H54 (cell line): ENCODE measurements around the gene MLXIP.
"Not testable (repeated sequence)": the region's sequence is repeated elsewhere in the genome, so short reads cannot be mapped to it uniquely, and the experiment has no call there.

ENCODE experiments used
- DNase-seq: peaks from one replicate; pipeline ENCODE4 v3.0.0; 2011; ENCODE audit warnings: low spot score, mixed read lengths; ENCODE audit not compliant: insufficient read length
- FAIRE-seq: peaks from 3 replicates; lab custom pipeline; 2011; peaks lifted over from hg19 to GRCh38; lab: Jason Lieb, UNC
- POLR2A ChIP-seq: IDR thresholded peaks from 2 replicates; pipeline ENCODE4 v1.6.1; 2011; ENCODE audit warnings: low read depth, mild to moderate bottlenecking, low read length

The MLXIP gene

DNA sequence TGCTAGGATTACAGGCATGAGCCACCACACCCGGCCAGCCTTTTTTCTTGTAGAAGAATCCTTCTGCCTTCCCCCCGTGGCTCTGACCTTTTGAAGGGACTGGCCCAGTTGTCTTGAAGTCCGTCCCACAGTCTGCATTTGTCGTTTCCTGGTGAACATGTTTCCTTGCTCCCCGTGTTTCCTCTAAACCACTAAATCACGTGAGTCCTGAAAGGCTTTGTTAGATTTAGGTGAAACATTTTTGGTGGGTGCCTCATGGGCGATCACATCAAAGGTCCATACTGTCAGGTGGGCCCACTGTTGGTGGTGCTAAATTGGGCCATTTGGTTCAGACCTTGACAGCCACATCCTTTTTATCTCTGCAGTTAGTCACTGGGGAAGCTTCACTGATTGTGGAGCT is 26.3 kb downstream of the MLXIP start:
- no peak for TF ChIP-seq POLR2A
- FAIRE-seq, result no peak
- DNase-seq, result no peak

DNA sequence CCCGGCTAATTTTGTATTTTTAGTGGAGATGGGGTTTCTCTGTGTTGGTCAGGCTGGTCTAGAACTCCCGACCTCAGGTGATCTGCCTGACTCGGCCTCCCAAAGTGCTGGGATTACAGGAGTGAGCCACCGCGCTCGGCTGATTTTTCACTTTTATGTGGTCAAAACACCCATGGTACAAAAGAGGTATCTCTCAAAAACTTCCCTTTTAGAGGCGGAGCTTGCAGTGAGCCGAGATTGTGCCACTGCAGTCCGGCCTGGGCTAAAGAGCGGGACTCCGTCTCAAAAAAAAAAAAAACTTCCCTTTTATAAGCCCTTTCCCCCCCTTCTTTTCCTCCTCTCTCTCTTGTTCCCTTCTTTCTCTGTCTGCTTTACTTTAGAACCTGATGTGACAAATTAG is 26.9 kb downstream of the MLXIP start:
- DNase-seq, FAIRE-seq: not testable (repeated sequence)

DNA sequence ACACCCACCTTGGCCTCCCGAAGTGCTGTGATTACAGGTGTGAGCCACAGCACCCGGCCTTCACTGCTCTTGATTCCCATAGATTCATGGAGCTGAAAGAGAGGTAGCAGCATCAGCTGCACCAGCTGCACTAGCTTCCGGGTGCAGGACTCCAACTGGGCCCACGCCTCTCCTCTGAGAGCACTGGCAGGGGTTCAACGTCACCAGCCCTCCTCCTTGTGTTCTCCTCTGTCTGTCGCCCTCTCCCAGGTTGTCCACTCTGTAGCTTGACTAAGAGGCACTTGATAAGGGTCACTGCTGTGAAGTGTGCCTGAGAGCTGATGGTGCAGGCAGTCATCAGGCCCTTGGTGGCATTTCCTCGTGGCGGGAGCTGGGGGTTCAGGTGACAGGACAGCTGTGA is 28.3 kb downstream of the MLXIP start:
- DNase-seq (peak; percentile 51), FAIRE-seq (peak; percentile 61)
- TF ChIP-seq POLR2A, result no peak

DNA sequence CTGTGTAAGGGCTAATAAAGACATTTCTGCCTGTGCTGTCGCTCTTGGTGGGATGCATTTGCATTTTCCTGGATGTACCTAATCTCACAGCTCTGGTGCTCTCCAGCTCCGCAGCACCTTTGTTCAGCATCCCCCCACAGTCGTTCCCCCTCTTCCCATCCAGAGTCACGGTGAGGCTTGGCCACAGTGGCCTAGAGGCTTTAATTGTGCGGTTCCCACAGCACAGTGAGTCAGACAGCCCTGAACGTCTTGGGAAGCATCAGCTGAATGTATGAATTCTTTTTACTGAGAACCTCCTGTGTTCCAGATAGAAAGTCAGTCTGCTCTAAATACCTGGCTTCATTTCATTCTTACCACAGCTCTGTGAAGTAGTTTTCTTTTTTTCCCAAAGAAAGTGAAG is 28.7 kb downstream of the MLXIP start:
- peak; percentile 62 for DNase-seq
- FAIRE-seq, result peak; percentile 83
- TF ChIP-seq POLR2A, result no peak

DNA sequence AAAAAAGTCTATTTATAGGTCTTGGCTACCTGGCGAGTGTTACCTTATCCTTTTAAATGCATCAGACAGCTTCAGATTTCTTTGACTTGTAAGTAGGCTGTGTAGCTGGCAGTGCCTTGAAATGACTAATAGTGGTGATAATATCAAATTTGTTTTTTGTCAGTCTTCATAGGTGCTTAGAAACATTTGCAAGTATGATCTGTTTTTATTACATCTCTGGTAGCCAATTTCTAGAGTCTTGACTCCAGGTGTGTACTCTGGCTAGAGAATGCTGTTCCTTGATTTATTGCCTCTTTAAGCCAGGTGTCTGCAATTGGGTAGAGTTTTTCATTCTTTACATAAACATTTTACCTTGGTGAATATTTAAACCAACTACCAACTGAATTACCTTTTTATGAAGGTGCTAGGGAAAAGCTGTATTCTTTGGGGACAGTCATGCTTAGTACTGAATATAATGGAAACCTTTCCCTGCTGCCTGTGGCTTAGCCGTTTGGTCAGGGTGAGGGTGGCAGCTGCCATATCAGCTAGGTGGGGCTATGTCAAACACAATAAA is 32.6 kb downstream of the MLXIP start:
- TF ChIP-seq POLR2A, result no peak
- FAIRE-seq (no peak), DNase-seq (no peak)

DNA sequence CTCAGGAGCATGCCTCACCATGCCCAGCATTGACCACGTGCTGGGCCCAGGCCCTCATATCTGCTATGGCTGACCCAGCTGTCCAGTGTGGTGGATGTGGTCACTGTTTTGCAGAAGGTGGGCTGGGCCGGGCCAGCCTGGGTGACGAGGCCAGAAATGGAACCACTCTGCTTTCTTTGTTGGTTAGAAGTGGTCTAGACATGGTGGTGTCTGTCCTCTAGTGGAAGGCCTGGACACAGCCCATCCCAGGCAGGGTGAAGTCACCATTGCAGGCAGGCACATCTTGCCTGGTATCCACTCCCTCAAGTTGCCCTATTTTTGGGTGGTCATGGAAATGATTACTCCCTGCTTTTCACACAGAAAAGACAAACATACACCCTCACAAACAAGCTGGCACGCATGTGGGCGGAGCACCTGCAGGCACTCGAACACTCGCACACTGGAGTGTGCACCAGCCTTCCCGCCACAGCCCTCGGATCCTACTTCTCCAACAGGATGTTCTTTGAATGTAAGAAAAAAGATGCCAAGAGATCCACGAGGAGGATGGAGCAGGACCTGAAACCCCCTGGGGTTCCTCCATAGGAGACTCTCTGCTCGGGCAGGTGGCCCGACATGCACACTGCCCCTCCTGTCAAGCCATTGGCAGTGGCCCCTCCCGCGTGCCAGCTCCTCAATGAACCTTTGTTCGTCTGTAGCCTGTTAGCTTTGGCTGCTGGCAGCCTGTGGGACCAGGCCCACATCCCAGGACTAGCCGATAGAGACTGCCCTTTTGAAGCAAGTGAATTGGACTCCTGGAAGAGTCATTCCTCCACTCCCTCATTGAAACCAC is 38.4 kb downstream of the MLXIP start:
- DNase-seq (no peak), FAIRE-seq (no peak)

DNA sequence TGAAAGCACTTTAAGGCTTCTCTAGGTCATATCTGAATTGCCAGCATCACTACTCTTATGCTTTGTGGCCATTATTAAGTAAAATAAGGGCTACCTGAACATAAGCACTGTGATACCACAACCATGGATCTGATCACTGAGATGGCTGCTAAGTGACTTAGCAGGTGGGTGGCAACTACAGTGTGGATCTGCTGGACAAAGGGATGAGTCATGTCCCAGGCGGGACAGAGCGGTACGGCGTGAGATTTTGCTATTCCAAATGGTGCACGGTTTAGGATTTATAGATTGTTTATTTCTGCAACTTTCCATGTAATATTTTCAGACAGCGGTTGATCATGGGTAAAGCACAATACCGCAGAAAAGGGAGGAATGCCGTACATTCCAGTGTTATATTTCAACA is 39.4 kb downstream of the MLXIP start:
- no peak for TF ChIP-seq POLR2A
- no peak for FAIRE-seq
- no peak for DNase-seq

More for the DNA sequence above, 38.4 kb downstream of the MLXIP start:
- TF ChIP-seq POLR2A, result no peak

DNA sequence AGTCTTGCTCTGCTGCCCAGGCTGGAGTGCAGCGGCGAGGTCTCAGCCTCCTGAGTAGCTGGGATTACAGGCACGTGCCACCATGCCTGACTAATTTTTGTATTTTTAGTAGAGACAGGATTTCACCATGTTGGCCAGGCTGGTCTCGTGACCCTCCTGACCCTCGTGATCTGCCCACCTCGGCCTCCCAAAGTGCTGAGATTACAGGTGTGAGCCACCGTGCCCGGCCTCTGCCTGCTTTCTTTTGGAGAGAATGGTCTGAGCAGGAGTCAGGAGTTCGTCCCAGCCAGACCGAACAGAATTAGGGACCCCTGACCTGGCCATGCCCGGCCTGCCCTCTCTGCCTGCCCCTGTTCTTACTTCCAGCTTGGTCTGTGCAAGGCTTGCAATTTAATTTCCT is 42.8 kb downstream of the MLXIP start:
- not testable (repeated sequence) for FAIRE-seq, DNase-seq

DNA sequence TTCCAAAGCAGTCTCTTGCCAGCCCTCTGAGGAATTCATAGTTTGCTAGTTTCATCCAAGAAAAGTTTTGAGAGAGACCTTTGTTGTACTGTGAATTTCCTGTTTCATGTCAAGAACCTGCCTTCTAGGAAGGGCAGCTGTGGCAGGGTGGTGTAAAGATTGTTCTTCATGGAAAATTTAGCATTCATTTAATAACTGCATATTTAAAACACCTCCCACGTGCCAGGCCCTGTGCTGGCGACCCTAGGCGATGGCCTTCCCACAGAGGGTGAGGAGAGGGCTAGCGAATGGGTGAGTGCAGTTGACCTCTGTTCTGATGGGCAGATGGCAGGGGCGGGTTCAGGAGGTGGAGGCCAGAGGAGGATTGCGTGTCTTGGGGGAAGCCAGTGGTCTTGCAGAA is 43.2 kb downstream of the MLXIP start:
- FAIRE-seq (no peak), DNase-seq (no peak)
- TF ChIP-seq POLR2A, result no peak

DNA sequence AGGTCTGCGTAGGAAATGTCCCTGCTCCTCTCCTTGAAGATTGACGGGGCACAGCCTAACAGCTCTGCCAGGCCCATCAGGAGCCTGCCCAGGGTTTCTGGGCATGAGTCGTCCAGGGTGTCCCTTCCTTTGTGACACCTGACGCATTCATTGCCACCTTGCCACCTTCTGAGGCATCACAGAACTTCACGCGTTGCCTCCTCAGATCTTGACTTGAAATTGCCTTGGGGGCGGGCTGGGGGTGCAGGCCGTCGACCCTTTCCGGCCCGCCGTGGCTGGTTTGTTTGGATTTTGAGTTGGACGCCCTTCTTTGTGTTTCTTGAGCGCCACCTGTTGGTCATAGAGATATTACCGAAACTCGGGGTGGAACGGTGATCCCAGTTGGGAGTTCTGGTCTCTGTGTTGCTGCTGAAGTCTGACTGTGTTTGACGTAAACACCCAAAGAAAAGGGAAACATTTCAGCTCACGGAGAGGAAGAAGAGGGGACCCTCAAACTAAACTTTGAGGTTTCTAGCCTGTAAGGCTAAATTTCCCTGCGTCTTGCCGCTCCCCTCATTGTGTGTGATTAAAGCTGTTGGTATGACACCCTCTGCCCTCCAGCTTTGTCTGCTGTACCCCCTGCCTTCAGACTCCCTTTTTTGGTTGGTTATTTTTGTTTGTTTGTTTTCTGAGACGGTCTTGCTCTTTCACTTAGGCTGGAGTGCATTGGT is 44.6 kb downstream of the MLXIP start:
- DNase-seq (peak; percentile 67), FAIRE-seq (peak; percentile 43)
- no peak for TF ChIP-seq POLR2A

DNA sequence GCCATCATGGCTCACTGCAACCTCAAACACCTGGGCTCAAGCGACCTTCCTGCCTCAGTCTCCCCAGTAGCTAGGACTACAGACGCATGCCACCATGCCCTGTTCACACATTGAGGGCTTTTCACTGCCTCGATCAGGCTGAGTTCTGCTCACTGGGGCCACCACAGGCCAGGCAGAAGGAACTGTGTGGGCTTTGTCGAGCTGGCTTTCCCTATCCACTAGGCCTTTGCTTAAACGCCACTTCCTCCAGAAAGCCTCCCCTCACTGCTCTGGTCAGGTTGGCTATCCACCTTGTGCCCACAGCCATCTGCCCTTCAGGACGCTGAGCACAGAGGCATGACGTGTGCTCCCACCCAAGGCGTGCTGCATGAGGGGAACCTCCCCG is 45.2 kb downstream of the MLXIP start:
- FAIRE-seq, result no peak
- DNase-seq, result no peak
- TF ChIP-seq POLR2A, result no peak

DNA sequence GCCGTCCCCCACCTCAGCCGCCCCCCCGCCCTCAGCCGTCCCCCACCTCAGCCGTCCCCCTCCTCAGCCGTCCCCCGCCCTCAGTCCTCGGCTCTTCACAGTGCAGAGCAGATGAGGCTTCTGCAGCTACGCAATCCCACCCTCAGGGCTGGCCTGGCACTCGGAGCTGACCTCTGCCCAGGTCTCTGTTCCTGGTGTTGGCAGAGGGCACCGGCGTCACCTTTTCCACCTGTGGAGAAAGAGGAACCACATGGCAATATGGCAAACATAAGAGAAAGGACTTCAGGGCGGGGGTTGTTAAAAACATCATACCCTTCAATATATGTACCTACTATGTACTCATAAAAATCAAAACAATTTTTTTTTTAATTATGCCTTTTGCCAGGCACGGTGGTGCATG is 45.8 kb downstream of the MLXIP start:
- FAIRE-seq (no peak), DNase-seq (no peak)
- no peak for TF ChIP-seq POLR2A

DNA sequence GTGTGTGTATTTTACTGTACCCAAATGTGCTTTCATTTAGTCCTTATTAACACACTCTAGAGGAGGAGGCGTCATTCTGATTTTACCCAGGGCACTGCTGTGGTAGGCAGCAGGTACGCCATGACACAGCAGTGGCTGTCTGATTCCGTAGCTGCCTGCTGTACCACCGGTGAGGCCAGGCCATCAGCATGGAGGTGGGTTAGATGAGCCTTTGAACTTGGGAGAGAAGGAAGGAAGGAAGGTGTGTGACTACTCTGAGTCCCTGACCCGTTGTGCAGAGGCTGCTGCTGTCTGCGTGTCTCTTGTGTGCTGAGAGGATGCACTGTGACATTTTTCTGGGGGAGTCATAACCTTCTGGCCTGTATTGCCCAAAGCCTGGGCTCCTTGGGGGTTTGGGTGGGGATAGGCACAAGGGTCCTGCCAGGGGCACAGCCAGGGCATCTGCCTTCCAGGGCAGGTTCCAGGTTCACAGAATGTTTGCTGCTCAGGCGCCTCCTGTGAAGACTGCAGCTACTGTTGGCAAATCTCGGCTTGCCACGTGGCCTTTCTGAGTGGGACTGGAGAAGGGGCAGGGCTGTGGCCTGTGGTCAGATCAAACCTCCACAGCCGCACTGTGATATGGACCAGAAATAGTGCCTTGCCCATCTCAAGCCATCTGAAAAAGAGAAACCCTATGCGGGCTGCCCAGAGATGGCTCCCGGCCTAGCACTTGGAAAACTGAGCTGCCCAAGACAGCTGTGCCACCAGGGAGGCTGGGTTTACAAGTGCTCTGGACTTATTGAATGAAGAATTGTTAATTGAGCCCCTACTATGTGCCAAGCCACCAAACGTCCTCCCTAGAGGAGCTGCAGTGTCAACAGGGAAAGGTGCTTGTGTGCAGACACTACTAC is 47.1 kb downstream of the MLXIP start:
- FAIRE-seq, result no peak
- TF ChIP-seq POLR2A, result no peak
- no peak for DNase-seq

DNA sequence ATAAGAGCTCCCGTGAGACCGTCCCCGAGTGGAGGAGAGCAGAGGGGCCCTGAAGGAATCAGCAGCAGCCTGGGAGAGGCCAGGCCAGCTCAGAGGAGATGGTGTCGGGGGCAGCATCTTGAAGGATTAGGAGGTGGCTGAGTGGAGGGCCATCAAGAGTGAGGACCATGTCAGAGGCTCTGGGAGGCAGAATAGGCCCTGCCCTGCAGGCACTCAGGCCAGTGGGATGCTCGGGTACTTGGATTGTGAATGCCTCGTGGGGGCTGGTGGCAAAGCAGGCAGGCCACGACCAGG is 47.7 kb downstream of the MLXIP start:
- no peak for TF ChIP-seq POLR2A
- no peak for DNase-seq
- no peak for FAIRE-seq
